GM21367 (cell line): Measurements from ENCODE around the gene ZDHHC9.

Experiments
- ATAC-seq: cut with Tn5 transposase; IDR thresholded peaks from one replicate; pipeline ENCODE4 v1.9.1; 2021; ENCODE audit not compliant: unreplicated experiment

ZDHHC9 gene

DNA sequence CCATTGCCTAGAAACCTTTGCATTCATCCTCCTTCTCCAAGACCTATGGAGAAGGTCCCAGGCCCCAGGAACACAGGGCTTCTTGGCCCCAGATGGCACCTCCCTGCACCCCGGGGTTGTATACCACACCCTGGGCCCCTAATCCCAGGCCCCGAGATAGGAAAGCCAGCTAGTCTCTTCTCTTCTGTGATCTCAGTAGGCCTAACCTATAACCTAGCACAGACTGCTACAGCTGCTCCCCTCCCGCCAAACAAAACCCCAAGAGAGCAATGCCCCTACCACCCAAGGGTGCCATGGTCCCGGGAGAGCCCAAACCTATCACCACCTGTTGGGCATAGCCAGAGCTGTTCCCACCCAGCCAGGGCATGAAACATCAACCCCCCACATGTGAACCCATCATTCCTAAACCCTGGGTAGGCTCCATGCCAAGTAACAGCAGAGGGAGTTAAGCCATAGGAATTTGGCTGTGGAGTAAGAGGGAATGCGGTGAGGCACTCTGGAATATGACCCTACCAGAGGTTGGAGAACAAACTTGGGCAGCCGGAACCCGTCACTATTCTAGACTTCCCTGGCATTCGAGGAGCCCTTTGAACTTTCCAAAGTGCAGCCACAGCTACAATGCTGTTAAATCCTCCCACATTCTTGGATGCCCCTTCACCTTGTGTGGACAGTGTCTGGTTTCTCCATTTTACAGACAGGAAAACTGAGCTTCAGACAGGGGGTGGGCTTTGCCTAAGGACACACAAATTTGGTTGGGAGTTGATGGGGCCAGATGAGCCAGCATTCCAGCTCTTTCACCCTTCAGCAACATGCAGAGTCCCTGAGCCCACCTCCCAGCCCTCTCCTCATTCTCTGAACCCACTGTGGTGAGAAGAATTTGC is 74.9 kb downstream of the ZDHHC9 start:
- ATAC-seq: no peak

GRCh38 chrX:129768186-129768585 is 75.5 kb downstream of the ZDHHC9 start:
- no peak for ATAC-seq

GRCh38 chrX:129763666-129764065 is 80.0 kb downstream of the ZDHHC9 start:
- no peak for ATAC-seq

DNA sequence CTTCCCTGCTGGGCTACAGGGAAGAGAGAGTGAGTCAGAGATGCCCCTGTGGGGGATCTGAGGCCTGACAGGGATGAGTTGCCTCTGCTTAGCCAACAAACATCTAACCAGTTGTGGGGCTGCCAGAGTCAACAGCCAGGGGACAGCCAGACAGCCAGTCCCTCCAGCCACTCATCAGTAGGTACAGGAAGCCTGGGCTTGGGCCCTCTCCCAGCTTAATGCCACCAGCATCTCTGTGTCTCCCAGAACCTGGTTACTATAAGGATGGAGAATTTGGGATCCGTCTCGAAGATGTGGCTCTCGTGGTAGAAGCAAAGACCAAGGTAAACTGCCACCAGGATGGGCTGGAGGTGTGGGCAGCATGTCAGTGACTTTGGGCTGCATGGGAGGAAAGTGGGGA is 81.2 kb downstream of the ZDHHC9 start:
- ATAC-seq: no peak

GRCh38 chrX:129761596-129761995 is 82.1 kb downstream of the ZDHHC9 start:
- no peak for ATAC-seq

DNA sequence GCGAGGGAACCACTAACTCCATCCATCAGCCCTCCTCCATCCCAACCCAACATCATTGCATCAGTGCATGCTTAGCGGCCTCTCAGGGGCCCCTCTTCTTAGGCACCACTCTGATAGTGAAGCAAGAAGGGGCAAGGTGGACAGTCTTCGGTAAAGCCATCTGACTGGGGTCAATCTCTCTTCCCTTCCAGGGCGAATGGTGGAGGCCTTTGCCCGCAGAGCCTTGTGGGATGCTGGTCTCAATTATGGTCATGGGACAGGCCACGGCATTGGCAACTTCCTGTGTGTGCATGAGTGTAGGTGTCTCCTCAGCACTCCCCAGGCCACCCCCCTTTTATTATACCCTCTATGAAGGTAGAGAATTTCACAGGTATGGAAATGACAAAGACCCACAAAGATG is 82.7 kb downstream of the ZDHHC9 start:
- ATAC-seq: no peak

DNA sequence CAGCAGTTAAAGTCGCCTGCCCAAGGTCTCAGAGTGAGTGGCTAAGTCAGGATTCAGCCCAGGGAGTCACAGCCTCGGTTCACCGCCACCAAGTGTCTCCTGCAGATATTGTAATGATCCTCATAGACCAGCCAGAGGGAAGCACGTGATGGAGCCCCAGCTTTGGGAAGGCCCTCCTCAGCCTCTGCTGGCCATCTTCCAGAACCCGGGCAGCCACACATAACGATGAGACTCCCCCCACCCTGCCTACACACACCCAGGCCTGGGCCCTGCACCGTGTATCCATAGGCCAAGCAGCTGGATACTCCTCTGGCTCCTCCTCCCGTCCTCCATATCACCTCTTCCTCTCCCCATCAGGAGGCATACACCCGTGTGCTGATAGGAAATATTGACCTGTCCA is 83.5 kb downstream of the ZDHHC9 start:
- no peak for ATAC-seq

- no peak for ATAC-seq
Observed at GRCh38 chrX:129759576-129760061, 84.1 kb downstream of the ZDHHC9 start.

GRCh38 chrX:129755779-129756650 is 87.7 kb downstream of the ZDHHC9 start:
- no peak for ATAC-seq

DNA sequence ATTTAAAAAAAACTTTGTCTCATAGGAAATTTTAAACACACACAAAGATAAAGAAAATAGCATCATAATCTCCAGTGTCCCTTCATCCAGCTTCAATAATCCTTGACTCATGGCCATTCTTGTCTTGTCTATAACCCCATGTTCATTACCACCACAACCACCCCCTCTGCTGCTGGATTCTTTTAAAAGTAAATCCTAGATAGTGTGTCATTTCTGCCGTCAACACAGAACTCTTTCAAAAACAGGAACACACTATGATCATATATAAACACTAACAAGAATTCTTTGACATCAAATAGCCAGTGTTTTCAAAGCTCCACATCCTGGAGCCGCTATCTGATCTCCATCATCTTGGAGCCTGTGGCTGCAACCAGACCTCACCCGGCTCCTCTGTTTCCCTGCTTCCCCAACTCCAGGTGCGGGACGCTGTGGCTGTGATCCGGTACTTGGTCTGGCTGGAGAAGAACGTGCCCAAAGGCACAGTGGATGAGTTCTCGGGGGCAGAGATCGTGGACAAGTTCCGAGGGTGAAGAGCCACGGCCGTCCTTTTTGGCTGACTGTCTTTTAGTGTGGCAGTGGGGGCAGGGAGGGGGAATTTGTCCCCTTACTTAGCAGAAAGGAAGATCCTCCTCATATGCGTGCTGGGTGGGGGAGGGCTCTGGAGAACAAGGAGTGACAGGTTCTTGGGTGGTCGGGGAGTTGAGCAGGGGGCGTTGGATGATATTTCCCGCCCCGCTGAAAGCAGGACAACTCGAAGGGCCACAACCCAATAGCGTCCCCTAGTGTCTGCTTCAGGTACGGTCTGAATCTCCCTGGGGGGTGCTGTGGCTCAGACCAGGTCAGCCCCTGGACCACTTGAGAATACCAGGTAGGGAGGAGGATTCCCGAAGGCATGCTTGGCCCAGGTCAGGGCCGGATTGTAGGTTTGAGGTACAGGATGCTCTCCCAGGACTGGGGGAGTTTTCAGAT is 89.3 kb downstream of the ZDHHC9 start:
- ATAC-seq: no peak
